EH (cell line): Measurements from ENCODE around the gene TGIF2.
"Not testable (repeated sequence)": the region's sequence is repeated elsewhere in the genome, so short reads cannot be mapped to it uniquely, and the experiment has no call there.

Experiments
- DNase-seq: peaks from one replicate; pipeline ENCODE4 v3.0.0-alpha.2; 2015; ENCODE audit warnings: low read depth

The TGIF2 gene

GRCh38 chr20:36547186-36548005, 26.0 kb upstream of the TGIF2 start:
- no peak for DNase-seq

GRCh38 chr20:36548006-36548315, 25.4 kb upstream of the TGIF2 start:
- no peak for DNase-seq

DNA sequence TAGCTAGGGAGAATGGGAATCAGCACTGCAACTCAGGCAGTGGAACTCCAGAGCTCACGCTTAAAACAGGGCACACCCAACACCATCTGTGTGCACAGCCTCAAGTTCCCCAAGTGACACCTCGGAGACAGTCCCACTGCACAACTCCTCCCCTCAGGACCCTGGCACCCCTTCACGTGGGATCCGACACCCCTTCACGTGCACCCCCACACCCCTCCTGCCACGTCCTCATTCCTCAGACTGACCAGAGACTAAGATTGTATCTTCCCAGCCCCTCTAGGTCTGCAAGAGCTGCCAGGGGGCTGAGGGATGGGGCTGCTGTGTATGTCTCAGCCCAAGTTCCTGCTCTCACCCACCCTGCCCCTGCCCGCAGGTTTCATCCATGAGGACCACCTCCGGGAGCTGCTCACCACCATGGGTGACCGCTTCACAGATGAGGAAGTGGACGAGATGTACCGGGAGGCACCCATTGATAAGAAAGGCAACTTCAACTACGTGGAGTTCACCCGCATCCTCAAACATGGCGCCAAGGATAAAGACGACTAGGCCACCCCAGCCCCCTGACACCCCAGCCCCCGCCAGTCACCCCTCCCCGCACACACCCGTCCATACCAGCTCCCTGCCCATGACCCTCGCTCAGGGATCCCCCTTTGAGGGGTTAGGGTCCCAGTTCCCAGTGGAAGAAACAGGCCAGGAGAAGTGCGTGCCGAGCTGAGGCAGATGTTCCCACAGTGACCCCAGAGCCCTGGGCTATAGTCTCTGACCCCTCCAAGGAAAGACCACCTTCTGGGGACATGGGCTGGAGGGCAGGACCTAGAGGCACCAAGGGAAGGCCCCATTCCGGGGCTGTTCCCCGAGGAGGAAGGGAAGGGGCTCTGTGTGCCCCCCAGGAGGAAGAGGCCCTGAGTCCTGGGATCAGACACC, 24.4 kb upstream of the TGIF2 start:
- no peak for DNase-seq

DNA sequence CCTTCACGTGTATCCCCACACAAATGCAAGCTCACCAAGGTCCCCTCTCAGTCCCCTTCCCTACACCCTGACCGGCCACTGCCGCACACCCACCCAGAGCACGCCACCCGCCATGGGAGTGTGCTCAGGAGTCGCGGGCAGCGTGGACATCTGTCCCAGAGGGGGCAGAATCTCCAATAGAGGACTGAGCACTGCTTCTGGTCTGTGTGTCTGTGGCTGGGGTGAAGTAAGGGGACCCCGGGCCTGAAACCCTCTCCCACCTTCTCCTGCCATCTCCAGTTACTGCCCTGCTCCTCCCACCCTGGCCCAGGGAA, 23.8 kb upstream of the TGIF2 start:
- no peak for DNase-seq

GRCh38 chr20:36549942-36550789, 23.2 kb upstream of the TGIF2 start:
- DNase-seq = peak; percentile 49

DNA sequence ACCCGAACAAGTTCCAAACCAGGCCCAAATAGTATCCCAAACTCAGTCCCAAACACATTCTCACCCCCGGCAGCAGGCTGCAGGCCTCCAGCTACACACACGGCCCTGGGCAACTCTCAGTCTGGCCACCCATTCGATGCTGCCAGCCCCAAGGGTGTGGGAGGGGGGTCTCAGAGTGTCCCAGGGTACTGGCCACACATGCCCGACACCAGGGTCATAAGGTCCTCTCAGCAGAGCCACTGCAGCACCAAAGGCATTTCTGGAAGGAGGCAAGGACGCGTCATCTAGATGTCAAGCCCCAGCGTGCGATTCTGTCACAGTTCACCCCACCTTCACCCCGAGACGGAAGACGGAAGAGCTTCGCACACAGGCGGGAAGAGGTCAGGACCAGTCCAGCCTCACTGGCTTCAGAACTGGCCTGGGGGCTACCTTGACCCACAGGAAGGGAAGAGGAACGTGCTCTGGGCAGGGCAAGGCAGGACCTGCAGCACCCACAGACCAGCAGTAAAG, 22.6 kb upstream of the TGIF2 start:
- peak; percentile 55 for DNase-seq

GRCh38 chr20:36555248-36555647, 18.1 kb upstream of the TGIF2 start:
- DNase-seq = peak; percentile 36

DNA sequence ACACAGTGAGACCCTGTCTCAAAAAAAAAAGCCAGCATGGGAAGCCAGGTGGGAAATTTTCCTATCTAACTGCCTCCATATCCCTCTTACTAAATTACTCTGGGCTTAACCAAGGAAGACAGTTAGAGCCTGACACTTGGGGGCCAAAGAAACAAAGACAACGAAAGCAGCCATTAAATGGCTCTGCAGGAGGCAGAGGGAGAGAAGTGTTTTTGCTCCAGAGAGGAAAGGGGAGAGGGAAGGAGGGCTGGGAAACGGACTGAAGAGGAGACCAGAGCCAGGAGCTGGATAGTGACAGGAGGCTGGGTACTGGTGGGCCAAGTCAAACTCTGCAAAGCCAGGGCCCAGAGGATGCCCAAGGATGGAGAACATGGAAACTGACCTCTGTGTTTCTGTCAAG, 10.7 kb upstream of the TGIF2 start:
- no peak for DNase-seq

DNA sequence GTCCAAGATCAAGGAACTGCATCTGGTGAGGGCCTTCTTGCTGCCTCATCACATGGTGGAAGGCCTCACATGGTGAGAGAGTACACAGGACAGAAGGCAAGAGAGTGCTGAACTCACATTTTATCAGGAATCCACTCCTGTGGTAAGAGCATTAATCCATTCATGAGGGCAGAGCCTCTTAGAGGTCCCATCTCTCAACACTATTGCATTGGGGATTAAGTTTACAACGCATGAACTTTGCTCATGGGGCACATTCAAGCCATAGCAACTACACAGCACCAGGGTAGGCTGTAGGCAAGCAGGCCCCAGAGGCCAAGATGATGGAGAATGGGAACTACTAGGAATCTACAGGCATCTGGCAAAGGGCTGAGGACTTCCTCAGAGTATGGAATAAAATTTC, 10.0 kb upstream of the TGIF2 start:
- DNase-seq = no peak

DNA sequence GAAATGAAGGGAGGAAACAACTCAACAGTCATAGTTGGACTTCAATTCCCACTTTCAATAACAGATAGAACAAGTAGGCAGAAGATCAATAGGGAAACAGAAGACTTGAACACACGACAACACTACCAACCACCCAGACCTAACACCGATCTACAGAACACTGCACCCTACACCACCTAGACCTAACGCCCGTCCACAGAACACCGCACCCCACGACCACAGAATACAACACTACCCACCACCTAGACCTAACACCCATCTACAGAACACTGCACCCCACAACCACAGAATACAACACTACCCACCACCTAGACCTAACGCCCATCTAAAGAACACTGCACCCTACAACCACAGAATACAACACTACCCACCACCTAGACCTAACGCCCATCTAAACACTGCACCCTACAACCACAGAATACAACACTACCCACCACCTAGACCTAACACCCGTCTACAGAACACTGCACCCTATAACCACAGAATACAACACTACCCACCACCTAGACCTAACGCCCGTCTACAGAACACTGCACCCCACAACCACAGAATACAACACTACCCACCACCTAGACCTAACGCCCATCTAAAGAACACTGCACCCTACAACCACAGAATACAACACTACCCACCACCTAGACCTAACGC, 9.2 kb upstream of the TGIF2 start:
- not testable (repeated sequence) for DNase-seq

GRCh38 chr20:36564726-36565121, 8.7 kb upstream of the TGIF2 start:
- DNase-seq = not testable (repeated sequence)

- no peak for DNase-seq
Measured at GRCh38 chr20:36565520-36565919, 7.9 kb upstream of the TGIF2 start.

DNA sequence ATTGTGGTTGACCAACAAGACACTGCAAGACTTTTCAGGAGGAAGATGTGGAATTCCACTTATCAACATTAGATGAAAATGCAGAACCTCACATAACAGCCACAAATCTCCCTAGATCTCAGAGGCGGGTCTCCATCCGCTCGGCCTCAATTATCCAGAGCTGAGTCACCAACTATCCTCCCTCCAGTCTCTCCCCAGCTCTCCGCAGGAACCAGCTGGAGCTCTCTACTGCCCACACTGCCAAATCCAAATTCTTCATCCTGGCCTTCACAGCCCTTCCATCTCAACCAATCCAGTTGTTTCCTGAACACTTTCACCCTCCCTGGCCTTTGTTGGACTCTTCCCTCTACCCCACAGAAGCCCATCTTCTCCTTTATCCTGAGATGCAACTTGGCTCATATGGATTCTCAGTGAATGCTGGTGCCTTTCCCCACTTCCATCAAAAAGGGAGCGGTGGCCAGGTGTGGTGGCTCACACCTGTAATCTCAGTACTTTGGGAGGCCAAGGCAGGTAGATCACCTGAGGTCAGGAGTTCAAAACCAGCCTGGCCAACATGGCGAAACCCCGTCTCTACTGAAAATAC, 3.5 kb upstream of the TGIF2 start:
- peak; percentile 83 for DNase-seq

- no peak for DNase-seq
Measured at GRCh38 chr20:36571564-36572504, 1.6 kb upstream of the TGIF2 start.

DNA sequence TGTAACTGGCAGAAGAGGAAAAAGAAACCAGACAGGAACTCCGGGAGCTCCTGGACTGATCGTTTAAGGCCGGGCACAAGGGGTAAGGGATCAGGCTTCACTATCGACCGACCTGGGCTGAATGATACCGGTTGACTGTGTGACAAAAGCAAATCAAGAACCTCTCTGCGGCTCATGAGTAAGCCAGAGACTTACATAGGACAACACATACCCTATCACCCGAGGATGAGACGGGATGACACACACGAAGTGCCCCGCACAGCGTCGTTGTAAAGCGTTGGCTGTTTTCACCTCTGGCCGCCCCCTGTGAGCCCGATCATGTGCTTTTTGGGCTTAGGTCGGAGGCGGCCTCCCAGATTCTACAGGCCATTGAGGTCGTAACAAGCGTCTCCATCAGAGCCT, 695 bp upstream of the TGIF2 start:
- peak; percentile 53 for DNase-seq

GRCh38 chr20:36573798-36574365, 485 bp downstream of the TGIF2 start:
- peak; percentile 11 for DNase-seq

GRCh38 chr20:36574366-36575135, 1.2 kb downstream of the TGIF2 start:
- peak; percentile 53 for DNase-seq

- DNase-seq = no peak
Measured at GRCh38 chr20:36576081-36576445, 2.7 kb downstream of the TGIF2 start.

DNA sequence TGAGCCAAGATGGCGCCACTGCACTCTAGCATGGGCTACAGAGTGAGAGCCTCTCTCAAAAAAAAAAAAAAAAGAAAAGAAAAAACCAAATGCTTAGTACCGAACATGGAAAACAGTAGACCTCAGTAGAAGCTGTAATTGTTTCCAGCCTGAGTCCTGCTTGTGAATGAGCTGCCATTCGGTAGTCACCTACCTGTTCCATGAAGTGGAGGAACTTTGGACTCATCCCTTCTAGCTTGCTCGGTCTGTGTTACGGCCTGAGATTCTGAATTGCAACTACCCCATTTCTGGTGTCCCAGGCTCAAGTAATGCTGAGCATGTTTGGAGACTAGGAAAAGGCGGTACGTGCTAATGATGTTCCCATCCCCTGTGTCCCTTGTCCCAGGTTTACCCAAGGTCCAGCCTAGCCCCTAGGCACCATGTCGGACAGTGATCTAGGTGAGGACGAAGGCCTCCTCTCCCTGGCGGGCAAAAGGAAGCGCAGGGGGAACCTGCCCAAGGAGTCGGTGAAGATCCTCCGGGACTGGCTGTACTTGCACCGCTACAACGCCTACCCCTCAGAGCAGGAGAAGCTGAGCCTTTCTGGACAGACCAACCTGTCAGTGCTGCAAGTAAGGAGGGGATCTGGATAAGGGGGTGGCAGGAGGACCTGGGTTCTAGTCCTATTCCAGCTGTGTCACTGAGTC, 5.1 kb downstream of the TGIF2 start:
- DNase-seq = no peak
